Cardiac muscle cell (in vitro differentiated cells and primary cell): ENCODE data around the gene ACOD1. TPM values are rescaled to one million over a fixed set of nuclear protein-coding genes. Genes with fewer than 3 reads are reported as not detected.

ENCODE experiments used
- DNase-seq, 2 donors: peaks; one replicate each; pipeline versions ENCODE4 v3.0.0 to v3.0.0-alpha.2; 2010 to 2017; ENCODE audit warnings: low read depth in 1 of 2, low spot score in 1 of 2
- H3K27ac ChIP-seq: fragments of 200-600 bp; sonication (generic); 2 replicates; pipeline ENCODE4 v1.5.1; 2016
- H3K27me3 ChIP-seq: fragments of 200-600 bp; sonication (generic); 2 replicates; pipeline ENCODE4 v1.6.0; 2016; ENCODE audit warnings: control low read depth
- H3K36me3 ChIP-seq: fragments of 200-600 bp; sonication (generic); 2 replicates; pipeline ENCODE4 v1.5.1; 2016; ENCODE audit warnings: control low read depth
- H3K4me1 ChIP-seq: fragments of 200-600 bp; sonication (generic); 2 replicates; pipeline ENCODE4 v1.8.1; 2017; ENCODE audit warnings: low read depth, mild to moderate bottlenecking, mixed run types
- H3K4me3 ChIP-seq: fragments of 200-600 bp; sonication (generic); 2 replicates; pipeline ENCODE4 v1.5.1; 2016; ENCODE audit warnings: mild to moderate bottlenecking
- H3K9me3 ChIP-seq: fragments of 200-600 bp; sonication (generic); 2 replicates; pipeline ENCODE4 v1.5.1; 2017; ENCODE audit warnings: low read depth, mild to moderate bottlenecking, control low read depth
- CTCF ChIP-seq: IDR thresholded peaks from 2 replicates; pipeline ENCODE4 v1.5.1; 2012; ENCODE audit warnings: low read depth, mild to moderate bottlenecking, low read length
- polyA plus RNA-seq: library from polyadenylated mRNA; unstranded; fragments of >200 nt; fragmentation: Nextera tagmentation; extraction: Ambion mirVana; gene quantifications from 2 replicates; pipeline ENCODE4 v1.2.1, GENCODE V29; 2016
- total RNA-seq: library from RNA; depleted of rRNA; stranded (reverse); fragments of >200 nt; gene quantifications from 2 replicates; pipeline ENCODE4 v1.2.3, GENCODE V29; 2016

ACOD1 gene
- total and polyA plus RNA-seq, 2 experiments from 2014 or later, result not detected

DNA sequence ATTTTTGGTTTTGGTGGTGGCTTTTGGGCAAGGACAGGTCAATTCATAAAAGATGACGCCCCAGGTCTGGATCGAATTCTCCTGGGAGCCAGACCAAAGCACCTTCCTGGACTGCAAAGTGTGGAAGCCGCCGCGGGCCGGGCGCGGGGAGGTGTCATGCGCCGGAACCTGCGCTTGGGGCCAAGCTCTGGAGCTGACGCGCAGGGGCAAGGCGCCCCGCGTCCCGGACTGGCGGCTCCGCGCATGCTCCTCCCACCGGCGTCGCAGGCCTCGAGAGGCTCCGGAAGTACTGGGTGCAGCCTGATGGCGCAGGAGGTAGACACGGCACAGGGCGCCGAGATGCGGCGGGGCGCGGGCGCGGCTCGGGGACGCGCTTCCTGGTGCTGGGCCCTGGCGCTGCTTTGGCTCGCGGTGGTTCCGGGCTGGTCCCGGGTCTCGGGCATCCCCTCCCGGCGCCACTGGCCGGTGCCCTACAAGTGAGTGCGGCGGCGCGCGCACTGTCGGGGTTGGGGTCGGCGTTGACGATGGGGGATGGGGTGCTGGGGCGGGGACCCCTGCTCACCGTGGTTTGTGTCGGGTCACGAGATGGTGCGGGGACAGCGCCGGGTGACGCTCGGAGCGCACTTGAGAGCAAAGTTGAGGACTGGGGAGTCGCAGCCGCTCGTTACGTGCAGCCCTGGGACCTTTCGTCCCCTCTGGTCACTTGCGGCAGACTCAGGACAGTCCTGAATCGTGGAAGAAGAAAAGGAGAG lies 43.7 kb downstream of the ACOD1 start, which contains the start of gene CLN5:
CLN5 (plus strand) TSS at position 286 of the 752 bp plus-strand sequence; CDS start at position 304, 18 bp downstream.
- TF ChIP-seq CTCF, result no peak
- Histone ChIP-seq H3K9me3 (no peaks in the 10 kb centered on the region), H3K4me1 (peaks cover 5% of the 10 kb centered on the region)

GRCh38 chr13:76992548-76993001 lies 44.3 kb downstream of the ACOD1 start:
- Histone ChIP-seq H3K27ac (peak overlapping the region; percentile 89), H3K4me1 (peaks cover 5% of the 10 kb centered on the region), H3K9me3 (no peaks in the 10 kb centered on the region), H3K36me3 (peaks cover 1% of the 10 kb centered on the region), H3K4me3 (peak overlapping the region; percentile 68), H3K27me3 (no peaks in the 10 kb centered on the region)
- DNase-seq, result peak; percentile 17 to 24
- no peak for TF ChIP-seq CTCF

More for the DNA sequence above, 43.7 kb downstream of the ACOD1 start, which contains the start of gene CLN5:
- Histone ChIP-seq H3K4me3 (peak within 1 kb of the TSS; percentile 68), H3K27ac (peak within 1 kb of the TSS; percentile 89), H3K27me3 (no peaks in the 10 kb centered on the region), H3K36me3 (no peaks in the 10 kb centered on the region)
- DNase-seq, result peak; percentile 96

- DNase-seq, result peak in 1 of 2 donors; percentile 21
- no peak for TF ChIP-seq CTCF
- H3K9me3 ChIP-seq, result no peaks in the 10 kb centered on the region
- H3K27me3 ChIP-seq, result no peaks in the 10 kb centered on the region
- peak overlapping the region; percentile 68 for H3K4me3 ChIP-seq
- H3K4me1 ChIP-seq, result peaks cover 5% of the 10 kb centered on the region
- H3K36me3 ChIP-seq, result peaks cover 6% of the 10 kb centered on the region
- H3K27ac ChIP-seq, result no peak overlapping the region
Measured at GRCh38 chr13:76993021-76993420, 44.7 kb downstream of the ACOD1 start.

DNA sequence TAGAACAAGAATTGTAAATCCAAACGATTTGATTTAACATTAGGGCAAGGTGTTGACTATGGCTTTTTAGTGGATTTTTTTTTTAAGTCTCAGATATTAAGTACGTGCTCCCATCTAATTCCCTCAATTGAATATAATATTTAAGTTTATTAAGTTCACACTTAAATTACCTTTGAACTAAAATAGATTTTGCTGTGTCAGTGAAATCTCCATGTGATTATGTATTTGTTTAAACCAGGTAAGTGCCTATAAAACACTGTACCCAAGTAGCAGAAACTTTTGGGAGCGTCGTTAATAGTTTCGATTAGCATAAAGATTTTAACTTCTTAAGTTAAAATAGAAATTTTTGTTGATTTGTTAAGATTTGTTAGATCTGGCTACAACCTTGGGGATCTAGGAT lies 45.2 kb downstream of the ACOD1 start:
- no peak overlapping the region for H3K4me3 ChIP-seq
- no peaks in the 10 kb centered on the region for H3K27me3 ChIP-seq
- H3K27ac ChIP-seq, result no peak overlapping the region
- peaks cover 10% of the 10 kb centered on the region for H3K36me3 ChIP-seq
- peaks cover 5% of the 10 kb centered on the region for H3K4me1 ChIP-seq
- DNase-seq, result no peak
- TF ChIP-seq CTCF, result no peak
- no peaks in the 10 kb centered on the region for H3K9me3 ChIP-seq

GRCh38 chr13:76994281-76994680 lies 46.0 kb downstream of the ACOD1 start:
- TF ChIP-seq CTCF, result no peak
- no peak overlapping the region for H3K27ac ChIP-seq
- H3K9me3 ChIP-seq, result no peaks in the 10 kb centered on the region
- H3K36me3 ChIP-seq, result peaks cover 15% of the 10 kb centered on the region
- no peak for DNase-seq
- peaks cover 5% of the 10 kb centered on the region for H3K4me1 ChIP-seq
- no peaks in the 10 kb centered on the region for H3K27me3 ChIP-seq
- H3K4me3 ChIP-seq, result no peak overlapping the region
